ENCODE results near the gene TMC1.

DNA sequence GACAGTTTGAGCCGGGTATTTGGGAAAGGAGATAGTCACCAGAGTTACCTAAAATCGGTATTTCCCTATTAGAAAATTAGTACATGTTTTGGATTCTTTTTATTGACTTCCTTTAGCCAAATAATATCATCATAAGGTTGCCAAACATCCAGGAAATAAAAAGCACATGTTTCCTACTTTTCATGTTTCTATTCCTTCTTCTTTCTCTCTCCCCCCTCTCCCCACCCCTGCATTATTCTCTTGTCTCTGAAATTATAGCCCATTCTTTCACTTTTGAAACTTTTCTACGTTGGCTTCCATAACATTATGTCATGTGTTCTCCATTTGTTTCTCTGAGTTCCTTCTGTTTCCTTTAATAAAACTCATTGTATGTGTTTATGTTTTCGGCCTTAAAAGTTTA lies 269.6 kb downstream of the TMC1 start:
- TF ChIP-seq, protein P1, sequence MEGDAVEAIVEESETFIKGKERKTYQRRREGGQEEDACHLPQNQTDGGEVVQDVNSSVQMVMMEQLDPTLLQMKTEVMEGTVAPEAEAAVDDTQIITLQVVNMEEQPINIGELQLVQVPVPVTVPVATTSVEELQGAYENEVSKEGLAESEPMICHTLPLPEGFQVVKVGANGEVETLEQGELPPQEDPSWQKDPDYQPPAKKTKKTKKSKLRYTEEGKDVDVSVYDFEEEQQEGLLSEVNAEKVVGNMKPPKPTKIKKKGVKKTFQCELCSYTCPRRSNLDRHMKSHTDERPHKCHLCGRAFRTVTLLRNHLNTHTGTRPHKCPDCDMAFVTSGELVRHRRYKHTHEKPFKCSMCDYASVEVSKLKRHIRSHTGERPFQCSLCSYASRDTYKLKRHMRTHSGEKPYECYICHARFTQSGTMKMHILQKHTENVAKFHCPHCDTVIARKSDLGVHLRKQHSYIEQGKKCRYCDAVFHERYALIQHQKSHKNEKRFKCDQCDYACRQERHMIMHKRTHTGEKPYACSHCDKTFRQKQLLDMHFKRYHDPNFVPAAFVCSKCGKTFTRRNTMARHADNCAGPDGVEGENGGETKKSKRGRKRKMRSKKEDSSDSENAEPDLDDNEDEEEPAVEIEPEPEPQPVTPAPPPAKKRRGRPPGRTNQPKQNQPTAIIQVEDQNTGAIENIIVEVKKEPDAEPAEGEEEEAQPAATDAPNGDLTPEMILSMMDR (IDR thresholded peaks at IDR 0.05; ENCODE audit: low read depth, low read length), result no peak
- TF ChIP-seq POLR2A (IDR thresholded peaks at IDR 0.05; ENCODE audit: extremely low read depth, insufficient read length), result no peak
- TF ChIP-seq, protein P2, sequence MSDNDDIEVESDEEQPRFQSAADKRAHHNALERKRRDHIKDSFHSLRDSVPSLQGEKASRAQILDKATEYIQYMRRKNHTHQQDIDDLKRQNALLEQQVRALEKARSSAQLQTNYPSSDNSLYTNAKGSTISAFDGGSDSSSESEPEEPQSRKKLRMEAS (IDR thresholded peaks at IDR 0.05; ENCODE audit: low read depth, low read length), result no peak

Data from NB4 (cell line).